ENCODE measurements around the gene KRT32.

Gene KRT32

DNA sequence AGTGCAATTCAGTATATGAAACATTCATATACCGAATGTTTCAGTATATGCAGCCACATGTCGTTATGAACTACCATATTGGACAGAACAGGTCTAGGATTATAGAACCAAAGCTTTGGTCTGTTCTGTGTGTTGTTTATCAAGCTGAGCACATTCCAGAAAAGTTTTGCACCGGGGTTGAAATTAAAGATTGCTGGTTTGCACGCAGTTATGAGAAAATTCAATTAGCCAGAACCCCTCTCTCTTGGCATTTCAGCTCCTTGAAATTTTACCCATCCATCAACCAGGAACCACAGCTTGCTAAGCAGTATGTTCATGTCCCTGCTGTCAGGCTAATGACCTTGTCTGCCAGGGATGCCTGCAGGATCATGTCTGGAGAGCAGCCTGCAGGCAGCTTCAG is 9.5 kb downstream of the KRT32 start:
- H3K36me3 Mint-ChIP-seq (ENCODE audit: low read depth): no peaks in the 10 kb centered on the region
- no peaks in the 10 kb centered on the region for H3K4me1 Mint-ChIP-seq (ENCODE audit: low read depth)
- H3K9me3 Mint-ChIP-seq: no peaks in the 10 kb centered on the region
- no peak overlapping the region for H3K27ac Mint-ChIP-seq
- H3K27me3 Mint-ChIP-seq (ENCODE audit: low read depth): peaks cover 8% of the 10 kb centered on the region
- no peak overlapping the region for H3K4me3 Mint-ChIP-seq

- H3K9me3 Mint-ChIP-seq: no peaks in the 10 kb centered on the region
- H3K4me1 Mint-ChIP-seq (ENCODE audit: low read depth): no peaks in the 10 kb centered on the region
- peaks cover 12% of the 10 kb centered on the region for H3K27me3 Mint-ChIP-seq (ENCODE audit: low read depth)
These were observed 11.0 kb downstream of the KRT32 start for GRCh38 chr17:41456204-41456603.

GRCh38 chr17:41455236-41455635 is 11.9 kb downstream of the KRT32 start:
- H3K27me3 Mint-ChIP-seq (ENCODE audit: low read depth): peaks cover 12% of the 10 kb centered on the region
- H3K4me3 Mint-ChIP-seq: no peak overlapping the region
- H3K36me3 Mint-ChIP-seq (ENCODE audit: low read depth): no peaks in the 10 kb centered on the region
- H3K4me1 Mint-ChIP-seq (ENCODE audit: low read depth): no peaks in the 10 kb centered on the region
- no peak overlapping the region for H3K27ac Mint-ChIP-seq
- no peaks in the 10 kb centered on the region for H3K9me3 Mint-ChIP-seq

More at GRCh38 chr17:41456204-41456603, 11.0 kb downstream of the KRT32 start:
- H3K36me3 Mint-ChIP-seq (ENCODE audit: low read depth): no peaks in the 10 kb centered on the region
- H3K27ac Mint-ChIP-seq: no peak overlapping the region
- H3K4me3 Mint-ChIP-seq: no peak overlapping the region

DNA sequence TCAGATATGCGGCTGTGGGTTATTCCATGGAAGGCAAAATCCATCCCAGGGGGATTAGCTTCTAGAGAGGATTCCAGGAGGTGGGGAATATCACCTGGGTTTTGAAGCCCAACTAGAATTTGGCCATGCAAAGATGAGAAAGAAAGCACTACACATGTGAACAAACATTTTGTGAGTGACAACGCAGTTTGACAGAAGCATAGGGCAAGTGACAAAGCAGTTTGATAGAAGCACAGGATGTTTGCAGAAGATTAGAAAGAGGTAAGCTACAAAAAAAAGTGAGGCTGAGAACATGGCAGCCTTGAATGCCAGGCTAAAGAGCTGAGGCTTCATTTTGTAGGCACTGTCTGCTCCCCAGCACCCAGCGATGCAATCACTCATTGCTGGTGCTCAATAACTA is 14.1 kb downstream of the KRT32 start:
- Mint-ChIP-seq H3K4me1 (ENCODE audit: low read depth) (no peaks in the 10 kb centered on the region), H3K27ac (no peak overlapping the region), H3K4me3 (no peak overlapping the region), H3K36me3 (ENCODE audit: low read depth) (no peaks in the 10 kb centered on the region), H3K27me3 (ENCODE audit: low read depth) (peaks cover 16% of the 10 kb centered on the region), H3K9me3 (no peaks in the 10 kb centered on the region)

GRCh38 chr17:41452281-41452680 is 14.9 kb downstream of the KRT32 start:
- Mint-ChIP-seq H3K4me3 (no peak overlapping the region), H3K27me3 (ENCODE audit: low read depth) (peaks cover 16% of the 10 kb centered on the region), H3K4me1 (ENCODE audit: low read depth) (no peaks in the 10 kb centered on the region), H3K27ac (no peak overlapping the region), H3K9me3 (no peaks in the 10 kb centered on the region), H3K36me3 (ENCODE audit: low read depth) (no peaks in the 10 kb centered on the region)

GRCh38 chr17:41451154-41451728 is 15.9 kb downstream of the KRT32 start:
- Mint-ChIP-seq H3K4me3 (no peak overlapping the region), H3K36me3 (ENCODE audit: low read depth) (no peaks in the 10 kb centered on the region), H3K9me3 (no peaks in the 10 kb centered on the region), H3K27me3 (ENCODE audit: low read depth) (peaks cover 16% of the 10 kb centered on the region), H3K27ac (no peak overlapping the region), H3K4me1 (ENCODE audit: low read depth) (no peaks in the 10 kb centered on the region)

- Mint-ChIP-seq H3K4me3 (no peak overlapping the region), H3K27ac (no peak overlapping the region), H3K36me3 (ENCODE audit: low read depth) (no peaks in the 10 kb centered on the region), H3K9me3 (no peaks in the 10 kb centered on the region), H3K4me1 (ENCODE audit: low read depth) (no peaks in the 10 kb centered on the region), H3K27me3 (ENCODE audit: low read depth) (peaks cover 12% of the 10 kb centered on the region)
These were observed 18.2 kb downstream of the KRT32 start for GRCh38 chr17:41449008-41449407.

DNA sequence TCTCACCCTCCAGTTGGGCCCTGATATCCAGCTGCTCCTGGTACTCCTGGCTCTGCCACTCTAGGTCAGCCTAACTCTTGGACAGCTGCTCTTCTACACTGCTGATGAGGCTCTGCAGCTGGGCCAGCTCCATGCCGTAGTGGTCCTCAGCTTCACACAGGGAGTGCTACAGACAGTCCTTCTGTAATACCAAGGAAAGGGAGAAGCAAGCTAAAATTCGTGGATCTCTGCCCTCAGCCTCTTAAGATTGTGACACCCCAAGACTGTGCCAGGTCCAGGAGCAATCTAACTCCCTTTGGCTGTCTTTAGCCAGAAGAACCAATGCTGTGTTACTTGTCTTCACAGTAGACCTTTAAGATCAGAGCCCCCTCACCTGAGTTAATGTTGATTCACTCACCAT is 18.7 kb downstream of the KRT32 start:
- H3K9me3 Mint-ChIP-seq: no peaks in the 10 kb centered on the region
- peaks cover 12% of the 10 kb centered on the region for H3K27me3 Mint-ChIP-seq (ENCODE audit: low read depth)
- no peaks in the 10 kb centered on the region for H3K36me3 Mint-ChIP-seq (ENCODE audit: low read depth)
- H3K4me3 Mint-ChIP-seq: no peak overlapping the region
- no peaks in the 10 kb centered on the region for H3K4me1 Mint-ChIP-seq (ENCODE audit: low read depth)
- no peak overlapping the region for H3K27ac Mint-ChIP-seq

DNA sequence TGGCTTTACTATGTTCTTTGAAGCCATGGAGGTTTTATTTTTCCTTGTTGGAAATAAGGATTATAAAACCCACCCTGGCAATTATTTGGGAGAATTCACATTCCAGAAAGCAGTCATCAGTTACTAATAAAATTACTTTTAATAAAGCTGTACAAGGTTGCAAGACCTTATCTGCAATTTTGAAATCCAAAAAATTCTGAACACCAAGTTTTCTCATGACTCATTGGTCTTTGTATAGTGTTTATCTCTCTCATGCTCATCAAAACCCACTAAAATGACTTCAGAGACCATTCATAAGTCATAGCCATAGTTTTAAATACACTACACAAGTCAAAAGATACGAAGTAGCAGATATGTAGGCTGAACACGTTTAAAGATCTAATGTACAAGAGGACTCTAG is 20.4 kb downstream of the KRT32 start:
- Mint-ChIP-seq H3K9me3 (no peaks in the 10 kb centered on the region), H3K36me3 (ENCODE audit: low read depth) (no peaks in the 10 kb centered on the region), H3K4me3 (no peak overlapping the region), H3K27ac (no peak overlapping the region), H3K27me3 (ENCODE audit: low read depth) (peaks cover 13% of the 10 kb centered on the region), H3K4me1 (ENCODE audit: low read depth) (no peaks in the 10 kb centered on the region)

DNA sequence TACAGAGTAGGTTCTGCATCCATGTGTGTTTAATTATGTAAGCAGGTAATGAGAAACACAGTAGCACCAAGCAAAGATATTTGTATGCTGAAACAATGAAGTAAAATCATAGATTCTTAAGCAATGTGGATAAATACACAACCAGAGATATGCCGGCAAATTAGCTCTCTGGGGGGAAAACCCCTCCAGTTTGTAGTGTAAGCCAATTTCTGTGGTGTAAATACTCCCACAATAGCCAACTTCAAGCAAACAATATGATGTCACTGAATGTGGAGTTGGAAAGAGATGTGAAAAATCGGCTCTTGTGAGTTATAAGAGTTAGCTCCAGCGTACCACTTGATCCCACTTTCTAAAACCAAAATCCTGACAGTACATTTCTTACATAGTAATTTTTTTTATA is 22.5 kb downstream of the KRT32 start:
- Mint-ChIP-seq H3K27ac (no peak overlapping the region), H3K4me1 (ENCODE audit: low read depth) (no peaks in the 10 kb centered on the region), H3K27me3 (ENCODE audit: low read depth) (peaks cover 13% of the 10 kb centered on the region), H3K4me3 (no peak overlapping the region), H3K36me3 (ENCODE audit: low read depth) (no peaks in the 10 kb centered on the region), H3K9me3 (no peaks in the 10 kb centered on the region)

GRCh38 chr17:41444186-41444585 is 23.0 kb downstream of the KRT32 start:
- H3K27me3 Mint-ChIP-seq (ENCODE audit: low read depth): peaks cover 11% of the 10 kb centered on the region
- no peaks in the 10 kb centered on the region for H3K4me1 Mint-ChIP-seq (ENCODE audit: low read depth)
- no peaks in the 10 kb centered on the region for H3K36me3 Mint-ChIP-seq (ENCODE audit: low read depth)
- H3K27ac Mint-ChIP-seq: no peak overlapping the region
- no peaks in the 10 kb centered on the region for H3K9me3 Mint-ChIP-seq
- H3K4me3 Mint-ChIP-seq: no peak overlapping the region

- no peak overlapping the region for H3K27ac Mint-ChIP-seq
- H3K4me3 Mint-ChIP-seq: no peak overlapping the region
- H3K36me3 Mint-ChIP-seq (ENCODE audit: low read depth): no peaks in the 10 kb centered on the region
- no peaks in the 10 kb centered on the region for H3K9me3 Mint-ChIP-seq
- no peaks in the 10 kb centered on the region for H3K4me1 Mint-ChIP-seq (ENCODE audit: low read depth)
- H3K27me3 Mint-ChIP-seq (ENCODE audit: low read depth): peaks cover 10% of the 10 kb centered on the region
These were observed 24.4 kb downstream of the KRT32 start for GRCh38 chr17:41442739-41443138.

DNA sequence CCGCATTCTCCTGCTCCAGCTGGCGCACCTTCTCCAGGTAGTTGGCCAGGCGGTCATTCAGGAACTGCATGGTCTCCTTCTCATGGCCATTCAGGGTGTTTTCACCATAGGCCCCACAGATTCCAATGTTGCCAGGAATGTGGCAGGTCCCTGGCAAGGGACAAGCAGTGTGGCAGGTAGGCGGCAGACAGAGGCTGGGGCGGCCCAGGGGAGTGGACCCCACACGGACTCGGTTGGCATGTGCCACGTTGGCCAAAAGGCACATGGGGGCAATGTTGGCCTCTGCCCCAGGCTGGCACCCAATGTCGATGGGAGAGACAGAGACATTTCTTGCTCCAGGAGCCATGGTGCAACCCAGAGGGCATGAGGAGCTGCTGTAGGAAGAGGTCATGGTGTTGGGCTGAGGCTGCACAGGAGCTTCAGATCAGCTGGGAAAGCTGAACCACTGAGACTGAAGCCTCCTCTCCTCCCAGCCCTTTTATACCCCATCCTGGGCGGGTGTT is 26.6 kb downstream of the KRT32 start, which contains the start of gene KRT38:
TSS of gene KRT38 (minus strand) at position 453 of the 503 bp plus-strand sequence. CDS start at position 391, 62 bp downstream.
- H3K27me3 Mint-ChIP-seq (ENCODE audit: low read depth): peaks cover 10% of the 10 kb centered on the region
- no peak within 1 kb of the TSS for H3K4me3 Mint-ChIP-seq
- H3K4me1 Mint-ChIP-seq (ENCODE audit: low read depth): no peaks in the 10 kb centered on the region
- H3K9me3 Mint-ChIP-seq: no peaks in the 10 kb centered on the region
- no peak within 1 kb of the TSS for H3K27ac Mint-ChIP-seq
- H3K36me3 Mint-ChIP-seq (ENCODE audit: low read depth): no peaks in the 10 kb centered on the region

DNA sequence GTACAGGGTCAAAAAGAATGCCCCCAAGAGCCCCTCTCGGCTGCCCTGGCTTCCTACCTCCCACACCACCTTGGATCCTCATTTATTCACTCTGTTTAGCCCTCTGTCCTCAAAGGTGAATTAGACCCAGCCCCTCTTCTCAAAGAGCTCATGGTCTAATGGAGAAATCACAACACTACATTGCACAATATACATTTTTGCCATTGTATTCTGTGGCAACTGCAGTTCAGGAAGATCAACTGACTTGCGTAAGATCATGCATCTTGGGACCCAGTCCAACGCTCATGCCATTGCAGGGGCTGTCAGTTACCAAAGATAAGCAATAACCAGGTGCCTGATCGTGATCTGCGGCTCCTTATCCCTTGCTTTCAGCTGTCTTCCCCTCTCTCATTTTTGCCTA is 27.8 kb downstream of the KRT32 start:
- Mint-ChIP-seq H3K27me3 (ENCODE audit: low read depth) (peaks cover 10% of the 10 kb centered on the region), H3K27ac (no peak overlapping the region), H3K36me3 (ENCODE audit: low read depth) (no peaks in the 10 kb centered on the region), H3K4me3 (no peak overlapping the region), H3K4me1 (ENCODE audit: low read depth) (no peaks in the 10 kb centered on the region), H3K9me3 (no peaks in the 10 kb centered on the region)

DNA sequence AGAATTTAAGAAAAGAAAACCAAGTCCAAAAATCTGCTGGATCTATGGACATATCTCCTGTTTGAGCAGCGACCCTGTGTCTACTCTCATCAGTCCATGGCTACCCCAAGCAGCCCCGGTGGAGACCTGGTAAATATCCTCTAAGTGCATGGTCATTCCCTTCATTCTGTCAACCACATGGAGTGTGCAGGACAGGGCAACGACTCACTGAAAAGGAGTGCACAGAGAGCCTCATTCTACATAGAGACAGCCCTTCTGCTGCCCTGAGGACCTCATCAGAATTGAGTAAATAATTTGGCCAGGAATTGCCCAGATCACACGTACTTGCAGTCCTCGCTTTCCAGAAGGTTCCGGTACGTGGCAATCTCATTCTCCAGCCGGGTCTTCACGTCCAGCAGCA is 29.4 kb downstream of the KRT32 start:
- Mint-ChIP-seq H3K36me3 (ENCODE audit: low read depth) (no peaks in the 10 kb centered on the region), H3K4me3 (no peak overlapping the region), H3K27me3 (ENCODE audit: low read depth) (peaks cover 8% of the 10 kb centered on the region), H3K27ac (no peak overlapping the region), H3K9me3 (no peaks in the 10 kb centered on the region), H3K4me1 (ENCODE audit: low read depth) (no peaks in the 10 kb centered on the region)

DNA sequence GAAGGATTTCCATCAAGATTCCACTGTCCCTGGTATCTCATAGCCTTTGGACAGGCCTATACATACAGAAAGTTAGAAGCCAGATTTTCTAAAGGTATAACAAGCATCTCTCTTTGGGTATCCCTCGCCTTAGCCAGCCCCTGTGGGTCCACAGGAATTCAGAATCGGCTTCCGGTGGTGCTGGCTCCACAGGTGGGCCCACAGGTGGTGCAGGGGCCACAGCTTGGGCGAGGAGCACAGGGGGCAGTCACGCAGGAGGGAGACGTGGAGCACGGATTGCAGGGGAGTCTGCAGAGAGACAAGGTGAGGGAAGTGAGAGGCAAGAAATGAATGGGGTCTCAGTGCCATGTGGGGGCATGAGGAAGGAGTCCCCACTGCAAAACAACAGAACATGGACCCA is 29.9 kb downstream of the KRT32 start:
- no peaks in the 10 kb centered on the region for H3K4me1 Mint-ChIP-seq (ENCODE audit: low read depth)
- no peaks in the 10 kb centered on the region for H3K9me3 Mint-ChIP-seq
- no peak overlapping the region for H3K27ac Mint-ChIP-seq
- H3K36me3 Mint-ChIP-seq (ENCODE audit: low read depth): no peaks in the 10 kb centered on the region
- no peak overlapping the region for H3K4me3 Mint-ChIP-seq
- H3K27me3 Mint-ChIP-seq (ENCODE audit: low read depth): peaks cover 8% of the 10 kb centered on the region

Measured in T-helper 1 cell treated with Interleukin-12 subunit alpha and Interleukin-12 subunit beta and Interleukin-4 antibody, amounts not matched to agents 30 μg/mL and 1 μg/mL, for 36 hours (primary cell).